ENCODE results near the gene STOM.

GRCh38 chr9:121312169-121312568, 57.9 kb downstream of the STOM start:
- TF ChIP-seq CTCF (IDR thresholded peaks at IDR 0.05; ENCODE audit: low read length) (no peak), EZH2phosphoT487 (IDR thresholded peaks at IDR 0.05; ENCODE audit: low read length) (no peak), EZH2 (optimal IDR thresholded peaks at IDR 0.05; ENCODE audit: low read depth, low read length) (no peak)

Data from MM.1S (cell line).